Central memory CD8-positive, alpha-beta T cell (primary cell): ENCODE results near the gene RASSF4.
"Not testable (repeated sequence)": the region's sequence is repeated elsewhere in the genome, so short reads cannot be mapped to it uniquely, and the experiment has no call there.

Experiments
- ATAC-seq: fragments of 150-1000 bp; cut with Tn5 transposase; replicated peaks from 2 replicates; pipeline ENCODE4 v1.10.0; 2022; ENCODE audit warnings: mild to moderate bottlenecking, moderate FRiP score, moderate number of reproducible peaks; ENCODE audit not compliant: poor library complexity, severe bottlenecking; ENCODE audit errors: extremely low read depth
- DNase-seq, 2 donors: peaks; one replicate each; pipeline ENCODE4 v3.0.0; 2021; ENCODE audit warnings: low spot score in 2 of 2
- H3K27ac Mint-ChIP-seq: one replicate; pipeline ENCODE4 v1.8.0; 2022; ENCODE audit warnings: low read depth, mild to moderate bottlenecking, moderate library complexity, mixed read lengths
- H3K27me3 Mint-ChIP-seq: one replicate; pipeline ENCODE4 v1.8.0; 2022; ENCODE audit warnings: mixed read lengths
- H3K36me3 Mint-ChIP-seq: one replicate; pipeline ENCODE4 v1.8.0; 2022; ENCODE audit warnings: mild to moderate bottlenecking, moderate library complexity, mixed read lengths; ENCODE audit not compliant: insufficient read depth
- H3K4me1 Mint-ChIP-seq: one replicate; pipeline ENCODE4 v1.8.0; 2022; ENCODE audit warnings: mixed read lengths
- H3K4me3 Mint-ChIP-seq: one replicate; pipeline ENCODE4 v1.8.0; 2022; ENCODE audit warnings: mild to moderate bottlenecking, moderate library complexity, mixed read lengths
- H3K9me3 Mint-ChIP-seq: one replicate; pipeline ENCODE4 v1.8.0; 2022; ENCODE audit warnings: mixed read lengths

Gene RASSF4

DNA sequence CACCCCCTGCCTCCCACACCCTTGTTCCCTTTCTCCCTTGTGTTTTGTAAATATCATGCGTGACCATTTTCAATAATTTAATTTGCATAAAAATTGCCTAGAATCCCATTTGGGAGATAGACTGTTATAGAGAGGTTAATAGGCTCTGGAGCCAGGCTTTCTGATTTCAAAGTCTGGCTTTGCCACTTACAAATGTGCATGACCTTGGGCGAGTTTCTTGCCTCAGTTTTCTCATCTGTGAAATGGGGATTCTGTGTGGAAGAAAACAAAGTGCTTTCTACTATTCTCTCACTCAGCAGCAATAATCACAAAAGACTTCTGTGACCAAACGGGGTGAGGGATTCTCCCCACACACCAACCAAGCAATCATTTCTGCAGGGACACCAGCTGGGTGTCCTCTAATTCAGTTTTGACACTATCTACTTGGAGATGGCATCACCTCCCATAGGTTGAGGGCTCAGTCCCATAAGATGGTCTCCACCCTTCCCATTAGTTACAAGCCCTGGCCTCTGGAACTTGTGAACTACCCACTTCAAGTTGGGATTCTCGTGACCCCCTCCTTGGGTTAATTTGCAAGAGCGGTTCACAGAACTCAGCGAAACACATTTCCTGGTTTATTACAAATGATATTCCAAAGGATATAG is 37.6 kb downstream of the RASSF4 start:
- Mint-ChIP-seq H3K4me3 (no peak overlapping the region), H3K4me1 (peaks cover 37% of the 10 kb centered on the region), H3K9me3 (no peaks in the 10 kb centered on the region), H3K27me3 (no peaks in the 10 kb centered on the region), H3K27ac (no peak overlapping the region), H3K36me3 (peaks cover 13% of the 10 kb centered on the region)
- ATAC-seq (no peak), DNase-seq (no peak)

DNA sequence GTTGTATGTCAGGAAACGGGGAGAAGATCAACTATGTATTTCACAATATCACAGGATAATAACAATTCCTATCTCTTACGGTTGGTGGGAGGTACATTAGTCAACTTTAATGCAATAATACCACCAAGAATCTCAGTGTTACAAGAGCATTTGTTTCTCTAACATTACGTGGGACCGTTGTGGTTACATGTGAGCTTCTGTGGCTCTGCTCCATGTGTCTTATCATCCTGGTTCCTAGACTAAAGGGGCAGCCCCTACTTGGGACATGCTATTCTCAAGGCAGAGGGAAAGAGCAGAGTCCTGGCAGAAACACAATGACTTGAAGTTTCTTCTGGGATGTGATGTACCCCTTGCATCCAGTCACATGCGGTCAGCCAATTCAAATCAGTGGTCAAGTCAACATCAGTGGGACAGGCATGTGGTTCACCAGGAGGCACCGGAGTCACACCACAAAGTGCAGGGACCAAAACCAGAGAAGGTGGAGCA is 38.6 kb downstream of the RASSF4 start:
- H3K27me3 Mint-ChIP-seq: no peaks in the 10 kb centered on the region
- H3K4me1 Mint-ChIP-seq: peaks cover 44% of the 10 kb centered on the region
- no peak overlapping the region for H3K27ac Mint-ChIP-seq
- H3K4me3 Mint-ChIP-seq: no peak overlapping the region
- no peaks in the 10 kb centered on the region for H3K9me3 Mint-ChIP-seq
- DNase-seq (no peak), ATAC-seq (no peak)
- H3K36me3 Mint-ChIP-seq: peaks cover 17% of the 10 kb centered on the region

DNA sequence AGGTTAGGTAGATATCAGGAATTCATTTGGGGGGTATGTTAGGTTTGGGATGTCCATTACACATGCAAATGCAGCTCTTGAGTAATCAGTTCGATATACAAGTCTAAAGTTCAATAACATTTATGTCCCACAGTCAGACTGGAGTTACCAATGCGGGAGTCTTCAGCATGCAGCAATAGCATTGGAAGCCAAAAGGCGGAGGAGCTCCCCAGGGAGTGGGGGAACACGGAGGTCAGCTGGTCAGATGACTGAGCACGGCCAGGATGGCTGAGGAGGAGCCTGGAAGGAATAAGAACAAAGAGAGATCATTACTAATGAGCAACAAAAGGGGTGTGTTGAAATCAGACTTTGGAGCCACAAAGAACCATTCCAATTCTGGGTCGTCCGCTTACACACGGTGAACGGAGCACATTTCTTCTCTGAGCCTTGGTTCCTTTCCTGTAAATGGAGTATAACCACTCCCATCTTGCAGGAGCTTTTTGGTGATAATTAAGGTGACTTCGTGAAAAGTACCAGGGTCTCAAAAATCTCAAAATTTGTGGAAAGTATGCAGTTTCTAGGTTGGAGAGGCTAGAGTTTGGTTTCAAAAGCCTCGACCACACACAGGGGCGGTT is 40.6 kb downstream of the RASSF4 start:
- peak overlapping the region; percentile 94 for H3K27ac Mint-ChIP-seq
- no peaks in the 10 kb centered on the region for H3K27me3 Mint-ChIP-seq
- no peaks in the 10 kb centered on the region for H3K9me3 Mint-ChIP-seq
- peak overlapping the region; percentile 83 for H3K4me3 Mint-ChIP-seq
- DNase-seq (no peak), ATAC-seq (no peak)
- peaks cover 25% of the 10 kb centered on the region for H3K36me3 Mint-ChIP-seq
- H3K4me1 Mint-ChIP-seq: peaks cover 40% of the 10 kb centered on the region

DNA sequence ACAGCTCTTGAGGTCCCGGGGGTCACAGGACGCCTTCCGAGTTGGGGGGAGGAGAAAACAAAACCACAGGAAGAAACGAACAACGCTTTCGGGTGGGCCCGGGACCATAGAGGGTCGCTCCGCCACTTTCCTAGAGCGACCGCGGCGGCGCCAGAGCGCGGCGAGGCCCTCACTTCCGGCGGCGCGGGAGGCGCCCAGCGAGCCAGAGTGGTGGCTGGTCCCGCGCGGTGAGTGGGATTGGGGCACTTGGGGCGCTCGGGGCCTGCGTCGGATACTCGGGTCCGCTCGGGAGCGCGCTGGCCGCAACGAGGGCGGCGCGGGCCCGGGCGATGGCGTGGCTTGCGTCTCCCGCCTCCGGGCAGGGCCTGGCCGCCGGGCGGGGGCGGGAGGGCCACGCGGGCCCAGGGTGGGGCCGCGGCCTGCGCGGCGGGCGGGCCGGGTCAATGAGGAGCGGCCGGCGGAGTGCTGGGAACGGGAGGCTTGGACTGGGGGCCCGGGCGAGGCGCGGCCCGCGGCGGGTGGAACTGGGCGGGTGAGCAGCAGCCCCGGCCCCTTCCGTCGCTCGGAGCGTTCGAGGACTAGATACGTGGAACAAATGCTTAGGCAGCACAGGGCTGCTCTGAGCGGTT is 41.3 kb downstream of the RASSF4 start, which contains the start of gene ZNF22:
Gene ZNF22 (plus strand): TSS at position 172 of the 629 bp plus-strand sequence. CDS start 2,446 bp downstream, outside the sequence.
- ATAC-seq (peak; percentile 77), DNase-seq (peak; percentile 49 to 61)
- no peaks in the 10 kb centered on the region for H3K27me3 Mint-ChIP-seq
- H3K36me3 Mint-ChIP-seq: peaks cover 27% of the 10 kb centered on the region
- peak within 1 kb of the TSS; percentile 83 for H3K4me3 Mint-ChIP-seq
- peak within 1 kb of the TSS; percentile 94 for H3K27ac Mint-ChIP-seq
- H3K9me3 Mint-ChIP-seq: no peaks in the 10 kb centered on the region
- peaks cover 34% of the 10 kb centered on the region for H3K4me1 Mint-ChIP-seq

DNA sequence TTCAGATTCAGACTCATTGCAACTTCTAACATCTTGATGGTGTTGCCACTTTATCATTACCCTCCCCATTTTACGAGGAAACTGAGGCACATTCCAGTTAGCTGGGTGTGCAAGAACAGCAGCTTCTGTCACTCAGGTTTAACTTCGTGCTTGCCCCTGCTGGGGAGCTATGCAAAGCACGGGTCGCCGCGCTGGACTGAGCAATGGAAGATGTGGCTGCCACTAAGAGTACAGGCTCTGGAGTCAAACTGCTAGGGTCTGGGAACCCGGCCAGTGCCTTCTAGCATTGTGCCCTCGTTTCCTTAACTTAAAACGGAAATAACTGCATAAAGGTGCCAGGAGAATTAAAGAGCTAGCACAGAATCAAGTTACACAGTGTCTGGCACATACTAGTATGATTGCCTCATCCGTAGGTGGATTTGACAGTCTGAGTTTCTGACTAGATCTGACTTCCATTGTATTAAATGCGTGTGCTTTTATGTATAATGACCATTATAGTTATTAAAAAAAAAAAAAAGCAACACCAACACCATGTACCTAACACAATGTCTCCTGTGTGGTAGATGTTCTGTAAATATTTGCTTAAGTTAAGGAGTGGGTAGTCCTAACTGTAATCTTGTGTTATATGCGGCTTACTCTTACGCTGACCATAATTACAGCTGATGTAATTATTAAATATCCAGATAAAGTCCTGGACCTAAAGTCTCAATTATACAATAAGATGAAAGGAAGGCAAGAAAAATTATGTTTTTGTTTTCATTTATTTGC is 42.0 kb downstream of the RASSF4 start:
- no peaks in the 10 kb centered on the region for H3K27me3 Mint-ChIP-seq
- DNase-seq: peak; percentile 44
- peak; percentile 79 for ATAC-seq
- H3K27ac Mint-ChIP-seq: peak overlapping the region; percentile 83
- H3K4me1 Mint-ChIP-seq: peaks cover 32% of the 10 kb centered on the region
- peaks cover 27% of the 10 kb centered on the region for H3K36me3 Mint-ChIP-seq
- H3K4me3 Mint-ChIP-seq: peak overlapping the region; percentile 83
- H3K9me3 Mint-ChIP-seq: no peaks in the 10 kb centered on the region

DNA sequence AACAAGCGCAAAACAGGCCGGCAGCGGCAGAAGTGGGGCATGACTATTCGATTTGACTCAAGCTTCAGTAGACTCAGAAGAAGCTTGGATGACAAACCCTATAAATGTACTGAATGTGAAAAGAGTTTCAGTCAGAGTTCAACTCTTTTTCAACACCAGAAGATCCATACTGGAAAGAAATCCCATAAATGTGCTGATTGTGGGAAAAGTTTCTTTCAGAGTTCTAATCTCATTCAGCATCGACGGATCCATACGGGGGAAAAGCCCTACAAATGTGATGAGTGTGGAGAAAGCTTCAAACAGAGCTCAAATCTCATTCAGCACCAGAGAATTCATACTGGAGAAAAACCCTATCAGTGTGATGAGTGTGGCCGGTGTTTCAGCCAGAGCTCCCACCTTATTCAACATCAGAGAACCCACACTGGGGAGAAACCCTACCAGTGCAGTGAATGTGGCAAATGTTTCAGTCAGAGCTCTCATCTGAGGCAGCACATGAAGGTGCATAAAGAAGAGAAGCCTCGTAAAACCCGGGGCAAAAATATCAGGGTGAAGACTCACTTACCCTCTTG is 43.9 kb downstream of the RASSF4 start:
- H3K36me3 Mint-ChIP-seq: peaks cover 27% of the 10 kb centered on the region
- H3K9me3 Mint-ChIP-seq: no peaks in the 10 kb centered on the region
- peaks cover 32% of the 10 kb centered on the region for H3K4me1 Mint-ChIP-seq
- H3K27ac Mint-ChIP-seq: peak overlapping the region; percentile 61
- H3K4me3 Mint-ChIP-seq: no peak overlapping the region
- DNase-seq (no peak), ATAC-seq (no peak)
- no peaks in the 10 kb centered on the region for H3K27me3 Mint-ChIP-seq

DNA sequence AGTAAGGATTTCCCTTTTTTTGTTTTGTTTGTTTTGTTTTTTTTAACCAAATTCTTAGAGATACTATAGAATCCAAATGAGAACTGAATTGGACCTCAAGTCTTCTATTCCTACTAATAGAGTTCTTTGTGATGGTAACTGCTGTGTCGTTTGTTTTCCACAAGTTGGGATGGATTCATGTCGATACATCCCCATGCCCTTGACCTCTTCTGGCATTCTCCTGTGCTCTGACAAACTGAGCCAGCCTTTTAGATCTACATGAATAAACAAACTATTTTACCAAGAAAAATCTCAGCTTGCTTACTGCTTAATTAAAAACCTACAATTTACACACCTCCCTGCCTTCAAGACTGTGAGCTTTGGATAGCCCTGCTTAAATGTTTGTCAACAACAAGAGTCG is 45.1 kb downstream of the RASSF4 start:
- DNase-seq (no peak), ATAC-seq (no peak)
- peaks cover 30% of the 10 kb centered on the region for H3K4me1 Mint-ChIP-seq
- no peak overlapping the region for H3K4me3 Mint-ChIP-seq
- no peaks in the 10 kb centered on the region for H3K9me3 Mint-ChIP-seq
- H3K27ac Mint-ChIP-seq: no peak overlapping the region
- no peaks in the 10 kb centered on the region for H3K27me3 Mint-ChIP-seq
- peaks cover 25% of the 10 kb centered on the region for H3K36me3 Mint-ChIP-seq

DNA sequence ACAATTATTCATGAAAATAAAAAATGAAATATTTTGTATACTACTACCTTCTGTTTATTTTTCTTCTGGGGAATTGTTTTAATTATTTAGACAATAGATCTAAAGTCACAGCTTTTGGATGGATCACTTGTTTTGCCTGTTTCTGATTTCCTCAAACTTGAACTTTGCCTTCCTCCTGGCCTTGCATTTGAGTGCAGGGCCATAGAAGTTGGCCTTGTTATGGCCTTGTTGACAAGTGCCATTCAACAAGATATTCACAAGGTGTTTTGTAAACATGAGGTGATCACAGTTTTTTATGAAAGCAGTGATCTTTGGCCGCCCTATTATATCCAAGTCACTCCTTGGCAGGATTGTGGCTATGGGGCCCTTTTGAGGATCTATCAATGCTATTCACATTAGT is 45.7 kb downstream of the RASSF4 start:
- no peak for ATAC-seq
- no peaks in the 10 kb centered on the region for H3K27me3 Mint-ChIP-seq
- no peak for DNase-seq
- H3K27ac Mint-ChIP-seq: no peak overlapping the region
- no peaks in the 10 kb centered on the region for H3K9me3 Mint-ChIP-seq
- no peak overlapping the region for H3K4me3 Mint-ChIP-seq
- peaks cover 23% of the 10 kb centered on the region for H3K36me3 Mint-ChIP-seq
- peaks cover 23% of the 10 kb centered on the region for H3K4me1 Mint-ChIP-seq

DNA sequence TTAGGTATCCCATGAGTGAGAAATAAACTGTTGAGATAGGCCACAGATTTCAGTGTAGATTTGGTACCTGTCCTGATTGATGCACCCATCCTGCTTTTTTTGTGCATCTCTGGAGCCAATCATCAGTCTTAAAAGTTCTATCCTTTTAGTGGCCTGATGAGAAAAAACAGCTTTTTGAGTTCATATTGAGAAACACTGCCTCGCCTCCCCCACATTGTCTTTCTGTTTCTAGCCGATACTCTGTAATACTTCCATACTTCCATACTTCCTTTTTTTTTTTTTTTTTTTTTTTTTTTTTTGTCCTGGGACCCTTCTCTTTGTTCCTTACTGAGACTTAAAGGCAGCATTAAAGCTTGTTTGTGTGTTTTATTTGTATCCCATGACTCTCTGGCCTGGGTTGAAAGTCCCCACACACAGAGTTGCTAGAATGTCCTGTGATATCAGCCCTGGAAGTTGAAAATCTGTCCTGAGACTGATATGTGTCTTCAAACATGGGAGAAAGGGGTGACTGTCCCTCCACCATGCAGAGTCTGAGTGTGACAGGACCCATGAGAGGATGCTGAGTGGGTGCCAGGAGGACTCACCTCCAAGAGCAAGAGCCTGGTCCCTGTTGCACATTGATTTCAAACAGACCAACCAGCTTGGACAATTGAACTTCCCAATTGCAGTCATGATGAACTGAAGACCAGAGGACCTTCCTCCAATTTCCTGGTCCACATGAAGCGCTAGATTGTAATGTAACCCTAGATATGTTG is 46.9 kb downstream of the RASSF4 start:
- no peak overlapping the region for H3K4me3 Mint-ChIP-seq
- peaks cover 17% of the 10 kb centered on the region for H3K4me1 Mint-ChIP-seq
- H3K9me3 Mint-ChIP-seq: no peaks in the 10 kb centered on the region
- H3K36me3 Mint-ChIP-seq: peaks cover 19% of the 10 kb centered on the region
- H3K27ac Mint-ChIP-seq: peak overlapping the region; percentile 64
- ATAC-seq (no peak), DNase-seq (no peak)
- H3K27me3 Mint-ChIP-seq: no peaks in the 10 kb centered on the region

DNA sequence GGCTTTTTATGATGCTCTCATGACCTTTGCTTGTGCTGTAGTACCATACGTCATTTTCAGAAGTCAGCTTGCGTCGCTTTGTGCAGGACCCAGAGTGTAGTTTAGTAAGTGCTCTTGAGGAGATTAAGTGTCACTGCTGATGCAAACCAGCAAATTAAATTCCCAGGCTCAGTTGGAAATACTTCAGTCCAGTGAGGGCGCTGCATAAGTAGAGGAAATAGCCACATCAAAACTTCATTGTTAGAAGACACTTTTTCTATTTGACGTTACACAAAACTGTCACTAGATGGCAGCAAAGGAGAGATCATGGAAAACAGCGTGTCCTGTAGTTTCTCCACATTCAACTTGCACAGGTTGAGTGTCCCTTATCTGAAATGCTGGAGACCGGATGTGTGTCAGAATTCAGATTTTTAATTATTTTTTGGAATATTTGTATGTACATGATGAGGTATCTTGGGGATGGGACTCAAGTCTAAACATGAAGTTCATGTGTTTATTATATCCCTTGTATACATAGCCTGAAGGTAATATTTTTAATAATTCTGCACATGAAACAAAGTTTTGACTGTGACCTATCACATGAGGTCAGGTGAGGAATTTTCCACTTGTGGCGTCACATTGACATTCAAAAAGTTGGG is 49.0 kb downstream of the RASSF4 start:
- H3K4me3 Mint-ChIP-seq: no peak overlapping the region
- peak; percentile 58 for ATAC-seq
- no peaks in the 10 kb centered on the region for H3K27me3 Mint-ChIP-seq
- no peaks in the 10 kb centered on the region for H3K9me3 Mint-ChIP-seq
- H3K36me3 Mint-ChIP-seq: peaks cover 10% of the 10 kb centered on the region
- no peak overlapping the region for H3K27ac Mint-ChIP-seq
- no peak for DNase-seq
- peaks cover 4% of the 10 kb centered on the region for H3K4me1 Mint-ChIP-seq

DNA sequence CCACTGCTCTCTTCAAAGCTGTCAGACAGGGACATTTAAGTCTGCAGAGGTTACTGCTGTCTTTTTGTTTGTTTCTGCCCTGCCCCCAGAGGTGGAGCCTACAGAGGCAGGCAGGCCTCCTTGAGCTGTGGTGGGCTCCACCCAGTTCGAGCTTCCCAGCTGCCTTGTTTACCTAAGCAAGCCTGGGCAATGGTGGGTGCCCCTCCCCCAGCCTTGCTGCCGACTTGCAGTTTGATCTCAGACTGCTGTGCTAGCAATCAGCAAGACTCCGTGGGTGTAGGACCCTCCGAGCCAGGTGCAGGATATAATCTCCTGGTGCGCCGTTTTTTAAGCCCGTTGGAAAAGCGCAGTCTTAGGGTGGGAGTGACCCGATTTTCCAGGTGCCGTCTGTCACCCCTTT is 55.0 kb downstream of the RASSF4 start:
- H3K27me3 Mint-ChIP-seq, H3K9me3 Mint-ChIP-seq, ATAC-seq, DNase-seq, H3K4me1 Mint-ChIP-seq, H3K36me3 Mint-ChIP-seq, H3K4me3 Mint-ChIP-seq, H3K27ac Mint-ChIP-seq: not testable (repeated sequence)
